M059J (cell line): ENCODE data around the gene PARG. TPM values are rescaled to one million over a fixed set of nuclear protein-coding genes. Genes with fewer than 3 reads are reported as not detected.
"Not testable (repeated sequence)": the region's sequence is repeated elsewhere in the genome, so short reads cannot be mapped to it uniquely, and the experiment has no call there.

Experiments used
- DNase-seq: peaks from one replicate; pipeline ENCODE4 v3.0.0-alpha.2; 2012; ENCODE audit warnings: low read depth
- total RNA-seq: library from RNA; depleted of rRNA; stranded (reverse); fragments of >200 nt; shearing (Covaris generic); gene quantifications from 2 replicates; pipeline ENCODE4 v1.2.3, GENCODE V29; 2014

Gene PARG
- total RNA-seq, 1 experiment from 2014 or later = 24.9 TPM

- DNase-seq = peak; percentile 8
These were observed 38.0 kb downstream of the PARG start for GRCh38 chr10:49903829-49904228.

GRCh38 chr10:49900406-49900805 is 41.4 kb downstream of the PARG start:
- not testable (repeated sequence) for DNase-seq

- DNase-seq = not testable (repeated sequence)
These were observed 41.8 kb downstream of the PARG start for GRCh38 chr10:49899999-49900398.

- DNase-seq = not testable (repeated sequence)
These were observed 51.8 kb downstream of the PARG start for GRCh38 chr10:49890025-49890424.

GRCh38 chr10:49884739-49885331 is 57.0 kb downstream of the PARG start:
- not testable (repeated sequence) for DNase-seq

- DNase-seq = not testable (repeated sequence)
These were observed 58.0 kb downstream of the PARG start for GRCh38 chr10:49883852-49884251.

- DNase-seq = not testable (repeated sequence)
These were observed 59.5 kb downstream of the PARG start for GRCh38 chr10:49882327-49882726.

GRCh38 chr10:49872740-49873139 is 69.1 kb downstream of the PARG start:
- not testable (repeated sequence) for DNase-seq

- DNase-seq = not testable (repeated sequence)
These were observed 70.4 kb downstream of the PARG start for GRCh38 chr10:49871462-49871861.

- DNase-seq = not testable (repeated sequence)
These were observed 81.9 kb downstream of the PARG start for GRCh38 chr10:49859933-49860332.

GRCh38 chr10:49858697-49859382 is 83.0 kb downstream of the PARG start:
- not testable (repeated sequence) for DNase-seq

- DNase-seq = not testable (repeated sequence)
These were observed 92.3 kb downstream of the PARG start for GRCh38 chr10:49849520-49849919.

- DNase-seq = peak; percentile 48
These were observed 96.8 kb downstream of the PARG start for GRCh38 chr10:49844775-49845595.

GRCh38 chr10:49842333-49842628 is 99.5 kb downstream of the PARG start:
- DNase-seq = not testable (repeated sequence)

GRCh38 chr10:49841615-49842332 is 100.1 kb downstream of the PARG start:
- DNase-seq = no peak

- no peak for DNase-seq
These were observed 104.1 kb downstream of the PARG start for GRCh38 chr10:49837685-49838084.

- DNase-seq = peak; percentile 3
These were observed 104.8 kb downstream of the PARG start for GRCh38 chr10:49837051-49837478.

GRCh38 chr10:49834976-49835375 is 106.9 kb downstream of the PARG start:
- no peak for DNase-seq

GRCh38 chr10:49834201-49834600 is 107.6 kb downstream of the PARG start:
- no peak for DNase-seq

GRCh38 chr10:49833168-49833567 is 108.7 kb downstream of the PARG start:
- no peak for DNase-seq

GRCh38 chr10:49831352-49832035 is 110.3 kb downstream of the PARG start:
- DNase-seq = peak; percentile 68
